Glomerular visceral epithelial cell (primary cell): ENCODE data around the gene CDCA5.
A peak's percentile ranks its signal among the peaks of the same experiment; 100 is the strongest.
"Not testable (repeated sequence)": the region's sequence is repeated elsewhere in the genome, so short reads cannot be mapped to it uniquely, and the experiment has no call there.

Source experiments
- DNase-seq: peaks from one replicate; pipeline ENCODE4 v3.0.0-alpha.2; 2016; ENCODE audit errors: extremely low spot score

CDCA5 gene

GRCh38 chr11:65119670-65119995 lies 35.8 kb upstream of the CDCA5 start:
- DNase-seq, result no peak

GRCh38 chr11:65118891-65119669 lies 35.2 kb upstream of the CDCA5 start:
- DNase-seq, result not testable (repeated sequence)

DNA sequence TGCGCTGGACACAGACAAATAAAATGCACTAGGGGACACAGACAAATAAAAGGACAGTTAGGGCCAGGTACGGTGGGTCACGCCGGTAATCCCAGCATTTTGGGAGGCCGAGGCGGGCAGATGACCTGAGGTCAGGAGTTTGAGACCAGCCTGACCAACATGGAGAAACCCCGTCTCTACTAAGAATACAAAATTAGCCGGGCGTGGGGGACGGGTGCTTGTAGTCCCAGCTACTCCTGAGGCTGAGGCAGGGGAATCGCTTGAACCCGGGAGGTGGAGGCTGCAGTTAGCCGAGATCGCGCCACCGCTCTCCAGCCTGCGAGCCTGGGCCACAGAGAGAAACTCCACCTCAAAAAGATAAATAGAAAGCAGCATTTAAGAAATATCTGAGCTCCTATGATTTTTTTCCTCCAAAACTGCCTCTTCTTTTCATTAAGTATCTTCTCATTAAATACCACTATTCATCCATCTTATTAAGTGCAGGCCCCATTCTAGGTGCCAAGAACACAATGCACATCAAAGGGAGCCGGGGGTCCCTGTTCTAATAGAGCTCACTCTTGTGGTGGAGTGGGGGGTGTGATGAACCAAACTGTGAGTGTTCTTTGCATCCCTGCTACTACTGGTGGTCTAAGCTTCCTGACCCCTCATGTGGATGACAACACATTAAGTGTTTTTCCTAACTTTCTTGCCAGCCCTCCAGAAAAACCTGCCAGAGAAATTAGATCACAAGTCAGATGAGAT lies 34.4 kb upstream of the CDCA5 start:
- DNase-seq, result no peak

GRCh38 chr11:65117206-65118096 lies 33.6 kb upstream of the CDCA5 start, which contains the start of gene ZNHIT2:
ZNHIT2 (minus strand) TSS chr11:65117701; CDS start chr11:65117653, 48 bp downstream.
- peak; percentile 99 for DNase-seq

DNA sequence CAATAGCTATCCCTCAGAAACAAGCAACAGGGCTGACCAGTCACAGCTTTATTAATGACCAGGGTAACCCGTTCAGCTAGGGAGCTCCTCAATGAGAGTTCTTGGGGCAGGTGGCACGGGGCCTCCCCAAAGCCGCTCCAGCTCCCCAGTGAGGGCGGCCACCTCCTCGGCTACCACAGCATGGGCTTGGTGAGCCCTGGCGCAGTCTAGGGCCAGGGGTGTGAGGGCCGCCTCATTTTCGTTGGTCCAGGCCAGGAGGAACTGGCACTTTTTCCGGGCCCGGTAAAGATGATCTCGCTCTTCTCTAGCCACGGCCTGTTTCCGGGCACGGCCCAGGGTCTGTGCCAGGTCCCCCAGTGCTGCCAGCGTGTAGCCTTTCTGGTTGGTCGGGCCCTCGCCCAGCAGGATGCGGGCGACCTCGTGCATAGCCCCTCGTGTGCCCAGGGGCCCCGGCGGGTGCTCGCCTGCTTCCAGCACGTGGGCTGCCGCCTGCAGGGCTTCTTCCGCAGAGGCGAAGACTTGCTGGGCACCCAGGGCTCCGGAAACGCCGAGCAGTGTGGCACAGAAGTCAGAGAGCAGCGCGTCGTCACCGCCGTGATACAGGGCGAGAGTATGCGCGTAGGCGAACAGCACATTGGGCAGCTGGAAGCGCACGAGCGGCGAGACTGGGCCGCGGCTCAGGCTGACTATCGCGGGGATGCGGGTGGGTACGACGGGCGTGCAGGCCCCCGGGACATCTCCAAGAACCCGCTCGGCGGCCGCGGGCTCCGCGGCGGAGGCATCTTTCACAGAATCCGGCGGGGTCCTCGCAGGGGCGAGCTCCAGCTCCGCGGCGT lies 32.7 kb upstream of the CDCA5 start:
- no peak for DNase-seq

- DNase-seq, result no peak
Measured at GRCh38 chr11:65115361-65116082, 31.7 kb upstream of the CDCA5 start.

GRCh38 chr11:65114538-65115171 lies 30.8 kb upstream of the CDCA5 start:
- no peak for DNase-seq

- no peak for DNase-seq
Measured at GRCh38 chr11:65113839-65114238, 30.0 kb upstream of the CDCA5 start.

- peak; percentile 77 for DNase-seq
Measured at GRCh38 chr11:65113361-65113756, 29.5 kb upstream of the CDCA5 start.

DNA sequence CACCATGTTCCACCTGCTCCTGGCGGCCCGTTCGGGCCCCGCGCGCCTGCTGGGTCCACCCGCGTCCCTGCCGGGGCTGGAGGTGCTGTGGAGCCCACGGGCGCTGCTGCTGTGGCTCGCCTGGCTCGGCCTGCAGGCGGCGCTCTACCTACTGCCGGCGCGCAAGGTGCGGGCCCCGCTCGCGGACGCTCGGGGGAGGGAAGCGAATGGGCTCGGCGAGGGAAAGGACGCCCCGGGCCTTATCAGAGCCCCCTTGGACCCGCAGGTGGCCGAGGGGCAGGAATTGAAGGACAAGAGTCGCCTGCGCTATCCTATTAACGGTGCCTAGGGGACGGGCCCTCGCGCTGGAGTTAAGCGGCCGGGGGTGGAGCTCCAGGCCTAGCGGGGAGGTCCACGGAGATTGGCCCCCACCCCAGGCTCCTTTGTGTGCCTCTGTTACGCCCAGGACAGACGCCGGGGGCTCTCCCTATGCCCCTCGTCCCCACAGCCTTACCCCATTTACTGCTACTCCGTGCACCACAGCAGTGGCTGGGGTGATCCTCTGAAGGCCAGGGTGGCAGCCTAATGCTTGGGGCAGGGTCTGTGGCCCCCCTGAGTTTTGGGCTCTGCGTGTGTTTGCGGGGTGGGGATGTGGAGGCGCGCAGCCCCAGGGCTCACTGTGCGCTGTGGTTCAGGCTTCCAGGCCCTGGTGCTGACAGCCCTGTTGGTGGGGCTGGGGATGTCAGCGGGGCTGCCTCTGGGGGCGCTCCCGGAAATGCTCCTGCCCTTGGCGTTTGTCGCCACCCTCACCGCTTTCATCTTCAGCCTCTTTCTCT lies 28.9 kb upstream of the CDCA5 start:
- peak; percentile 51 for DNase-seq

- peak; percentile 96 for DNase-seq
Measured at GRCh38 chr11:65111744-65112545, 28.1 kb upstream of the CDCA5 start, which contains the start of gene TM7SF2. TM7SF2 (plus strand) TSS chr11:65111872; CDS start chr11:65112016, 144 bp downstream.

- DNase-seq, result no peak
Measured at GRCh38 chr11:65111159-65111743, 27.4 kb upstream of the CDCA5 start.

DNA sequence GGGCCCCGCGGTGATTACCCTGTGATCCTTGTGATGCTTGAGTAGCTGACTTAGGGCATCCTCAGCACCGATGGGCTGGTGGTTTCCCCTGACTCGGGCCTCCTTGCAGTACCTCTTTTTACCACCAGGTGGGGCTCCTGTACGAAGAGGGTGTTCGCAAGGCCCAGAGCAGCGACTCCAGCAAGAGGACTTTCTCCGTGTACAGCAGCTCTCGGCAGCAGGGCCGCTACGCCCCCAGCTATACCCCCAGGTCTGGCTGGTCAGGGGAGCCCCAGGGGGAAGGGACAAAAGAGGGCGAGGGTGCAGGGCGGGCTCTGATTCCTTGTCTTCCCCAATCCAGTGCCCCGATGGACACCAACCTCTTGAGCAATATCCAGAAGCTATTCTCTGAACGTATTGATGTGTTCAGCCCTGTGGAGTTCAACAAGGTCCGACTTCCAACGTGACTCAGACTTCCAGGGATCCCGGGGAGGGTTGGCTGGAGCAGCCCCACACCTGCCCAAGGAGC lies 26.6 kb upstream of the CDCA5 start:
- peak; percentile 88 for DNase-seq

- DNase-seq, result no peak
Measured at GRCh38 chr11:65109231-65110198, 25.7 kb upstream of the CDCA5 start.

DNA sequence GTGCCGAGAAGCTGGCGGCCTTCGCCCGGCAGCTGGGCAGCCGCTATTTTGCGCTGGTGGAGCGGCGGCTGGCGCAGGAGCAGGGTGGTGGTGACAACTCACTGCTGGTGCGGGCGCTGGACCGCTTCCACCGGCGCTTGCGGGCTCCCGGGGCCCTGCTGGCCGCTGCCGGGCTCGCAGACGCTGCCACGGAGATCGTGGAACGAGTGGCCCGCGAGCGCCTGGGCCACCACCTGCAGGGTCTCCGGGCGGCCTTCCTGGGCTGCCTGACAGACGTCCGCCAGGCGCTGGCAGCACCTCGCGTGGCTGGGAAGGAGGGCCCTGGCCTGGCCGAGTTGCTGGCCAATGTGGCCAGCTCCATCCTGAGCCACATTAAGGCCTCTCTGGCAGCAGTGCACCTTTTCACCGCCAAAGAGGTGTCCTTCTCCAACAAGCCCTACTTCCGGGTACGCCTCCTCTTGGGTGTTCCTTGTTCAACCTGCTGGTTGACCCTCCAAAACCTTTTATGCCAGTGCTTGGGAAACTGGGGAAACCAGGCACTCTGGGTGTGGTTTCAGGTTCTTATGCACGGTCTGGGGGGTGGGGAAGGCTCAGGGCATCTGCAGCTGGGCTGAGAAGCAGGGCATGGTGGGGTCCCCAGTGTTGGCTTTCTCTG lies 24.8 kb upstream of the CDCA5 start:
- DNase-seq, result no peak
